Epithelial cell of proximal tubule (primary cell): ENCODE measurements around the gene OSBPL1A. TPM values are rescaled to one million over a fixed set of nuclear protein-coding genes. Genes with fewer than 3 reads are reported as not detected.

Experiments used
- DNase-seq: peaks from one replicate; pipeline ENCODE4 v3.0.0-alpha.2; 2011; ENCODE audit warnings: low read depth
- H3K4me3 ChIP-seq: 2 replicates; pipeline ENCODE4 v1.5.1; 2011; ENCODE audit warnings: low read depth, mild to moderate bottlenecking, low read length
- CTCF ChIP-seq: conservative IDR thresholded peaks from 2 replicates; pipeline ENCODE4 v1.5.1; 2012; ENCODE audit warnings: low read depth, mild to moderate bottlenecking, low read length
- total RNA-seq: library from RNA; depleted of rRNA; stranded (reverse); fragments of >200 nt; gene quantifications from 2 replicates; pipeline ENCODE4 v1.2.3, GENCODE V29; 2015

OSBPL1A gene
- total RNA-seq, 1 donor from 2014 or later: 24.7 TPM

- no peak for DNase-seq
- H3K4me3 ChIP-seq: no peak overlapping the region
- no peak for TF ChIP-seq CTCF
Observed at GRCh38 chr18:24234850-24235418, 162.7 kb downstream of the OSBPL1A start.

- no peak for DNase-seq
- TF ChIP-seq CTCF: no peak
- H3K4me3 ChIP-seq: no peak overlapping the region
Observed at GRCh38 chr18:24234330-24234729, 163.3 kb downstream of the OSBPL1A start.

- TF ChIP-seq CTCF: no peak
- no peak for DNase-seq
- H3K4me3 ChIP-seq: no peak overlapping the region
Observed at GRCh38 chr18:24232800-24233199, 164.8 kb downstream of the OSBPL1A start.

DNA sequence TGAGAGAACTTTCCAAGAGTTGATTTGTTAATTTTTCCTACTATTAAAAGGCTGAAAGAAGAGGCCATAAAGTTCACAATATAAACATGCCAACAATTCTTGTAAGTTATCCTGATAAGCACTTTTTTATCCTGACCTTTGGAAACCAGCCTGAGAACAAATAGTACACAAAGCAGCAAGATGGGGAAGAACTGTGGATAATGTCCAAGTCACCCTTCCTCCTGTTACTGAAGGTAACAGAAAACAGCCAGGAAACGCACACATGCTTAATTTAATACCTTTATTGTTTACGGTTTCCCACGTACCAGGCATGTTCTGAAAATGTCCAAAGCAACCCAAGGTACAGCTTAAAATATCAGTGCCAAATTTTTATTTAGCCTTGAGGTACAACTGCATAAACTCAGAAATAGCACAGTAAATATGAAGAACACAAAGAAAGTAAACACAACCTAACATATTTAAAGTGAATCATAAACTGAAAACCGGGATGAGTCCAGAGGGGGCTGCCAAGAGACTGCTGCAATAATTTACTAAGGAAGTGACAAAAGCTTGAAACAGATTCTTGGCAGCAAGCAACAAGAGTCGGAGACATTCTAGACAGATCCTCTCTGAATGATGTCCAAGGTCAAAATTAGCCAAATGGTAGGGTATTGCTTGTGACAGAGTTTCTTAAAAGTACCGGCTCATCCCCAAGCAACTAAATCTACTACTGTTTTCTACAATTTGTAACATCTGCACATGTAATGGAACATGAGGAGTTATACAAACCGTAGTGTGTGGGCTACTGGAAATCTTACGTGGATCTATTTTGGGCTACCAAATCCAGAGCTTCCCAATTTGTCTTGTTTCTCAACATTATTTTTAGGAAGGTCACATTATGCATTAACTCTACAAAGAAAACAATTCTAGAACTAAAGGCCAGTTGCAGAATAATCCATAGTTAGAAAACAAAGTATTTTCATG, 165.6 kb downstream of the OSBPL1A start:
- H3K4me3 ChIP-seq: no peak overlapping the region
- DNase-seq: no peak
- TF ChIP-seq CTCF: no peak

DNA sequence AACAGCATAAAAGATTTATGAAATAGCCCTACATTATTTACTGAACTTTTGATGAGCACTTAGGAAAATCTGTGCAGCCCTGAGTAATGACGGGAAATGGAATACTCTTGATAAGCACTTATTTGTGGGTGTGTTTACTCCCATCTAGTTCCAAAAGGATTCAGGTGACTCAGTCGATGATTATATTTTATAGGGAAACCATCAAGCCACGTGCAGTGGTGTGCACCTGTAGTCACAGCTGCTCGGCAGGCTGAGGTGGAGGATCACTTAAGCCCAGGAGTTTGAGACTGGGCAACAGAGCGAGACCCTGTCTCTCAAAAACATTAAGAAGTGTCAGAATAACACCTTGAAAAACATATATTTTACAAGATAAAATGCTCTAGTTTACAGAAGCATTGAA, 166.9 kb downstream of the OSBPL1A start:
- TF ChIP-seq CTCF: no peak
- H3K4me3 ChIP-seq: no peak overlapping the region
- no peak for DNase-seq

DNA sequence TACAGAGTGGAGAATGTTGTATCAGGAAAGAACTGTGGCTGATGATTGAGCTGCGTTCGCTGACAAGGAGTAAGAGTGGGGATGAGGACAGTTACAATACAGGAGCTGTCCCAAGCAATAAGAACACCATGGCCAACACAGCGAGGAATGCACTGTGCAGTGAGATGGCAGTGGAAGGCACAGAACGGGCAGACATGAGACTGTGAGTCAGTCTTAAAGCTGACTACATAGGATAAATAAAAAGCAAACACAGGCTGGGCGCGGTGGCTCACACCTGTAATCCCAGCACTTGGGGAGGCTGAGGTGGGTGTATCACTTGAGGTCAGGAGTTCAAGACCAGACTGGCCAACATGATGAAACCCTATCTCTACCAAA, 169.0 kb downstream of the OSBPL1A start:
- TF ChIP-seq CTCF: no peak
- H3K4me3 ChIP-seq: no peak overlapping the region
- DNase-seq: no peak
